Stromal cell of bone marrow (primary cell): Measurements from ENCODE around the gene SLC18B1.

ENCODE experiments used
- DNase-seq: peaks from one replicate; pipeline ENCODE4 v3.0.0-alpha.2; 2012; ENCODE audit warnings: low read depth

SLC18B1 gene

DNA sequence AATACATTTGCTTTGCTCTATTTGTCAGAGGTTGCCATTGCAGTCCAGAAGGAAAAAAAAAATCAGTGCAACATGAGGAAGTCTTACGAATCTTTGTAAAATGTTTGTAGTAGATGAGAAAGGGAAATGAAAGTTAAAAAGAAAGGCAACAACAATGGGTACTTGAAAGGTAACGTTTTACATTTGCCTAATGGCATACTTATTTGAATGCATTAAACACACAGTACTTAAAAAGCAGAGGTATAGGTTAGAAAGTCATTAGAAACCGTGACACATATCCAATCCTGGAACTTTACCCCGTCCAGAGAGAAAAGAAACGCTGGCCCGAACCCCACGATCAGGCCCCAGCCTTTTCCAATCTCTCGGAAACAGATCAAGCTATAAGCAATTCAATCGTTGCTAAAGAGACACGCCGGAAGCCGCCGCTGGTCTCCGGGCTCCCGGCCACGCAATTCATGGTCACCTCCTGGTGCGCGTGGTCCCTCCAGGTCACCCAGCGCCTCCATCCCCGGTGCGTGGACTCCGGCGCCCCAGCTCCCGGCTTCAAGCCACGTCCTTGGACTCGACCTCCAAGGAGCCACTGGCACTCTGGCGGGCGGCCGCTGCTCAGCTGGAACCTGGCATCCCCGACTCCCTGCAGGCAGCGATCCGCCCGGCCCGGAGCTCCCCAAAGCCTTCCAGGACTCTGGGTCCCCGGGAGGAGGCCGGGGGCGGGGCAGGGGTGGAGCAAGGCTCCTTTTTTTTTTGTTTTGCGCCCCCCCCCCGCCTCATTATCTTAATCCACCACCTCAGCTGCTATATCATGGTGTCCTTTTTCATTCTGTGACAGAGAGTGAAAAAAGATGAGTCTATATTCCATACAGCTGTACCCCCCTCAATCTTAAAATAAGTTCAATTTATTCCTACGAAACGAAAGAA lies at the start of gene SLC18B1:
Gene SLC18B1, minus strand, starts transcription at position 687 of the 918 bp plus-strand sequence. Its CDS starts 181 bp downstream, at position 506.
- no peak for DNase-seq

DNA sequence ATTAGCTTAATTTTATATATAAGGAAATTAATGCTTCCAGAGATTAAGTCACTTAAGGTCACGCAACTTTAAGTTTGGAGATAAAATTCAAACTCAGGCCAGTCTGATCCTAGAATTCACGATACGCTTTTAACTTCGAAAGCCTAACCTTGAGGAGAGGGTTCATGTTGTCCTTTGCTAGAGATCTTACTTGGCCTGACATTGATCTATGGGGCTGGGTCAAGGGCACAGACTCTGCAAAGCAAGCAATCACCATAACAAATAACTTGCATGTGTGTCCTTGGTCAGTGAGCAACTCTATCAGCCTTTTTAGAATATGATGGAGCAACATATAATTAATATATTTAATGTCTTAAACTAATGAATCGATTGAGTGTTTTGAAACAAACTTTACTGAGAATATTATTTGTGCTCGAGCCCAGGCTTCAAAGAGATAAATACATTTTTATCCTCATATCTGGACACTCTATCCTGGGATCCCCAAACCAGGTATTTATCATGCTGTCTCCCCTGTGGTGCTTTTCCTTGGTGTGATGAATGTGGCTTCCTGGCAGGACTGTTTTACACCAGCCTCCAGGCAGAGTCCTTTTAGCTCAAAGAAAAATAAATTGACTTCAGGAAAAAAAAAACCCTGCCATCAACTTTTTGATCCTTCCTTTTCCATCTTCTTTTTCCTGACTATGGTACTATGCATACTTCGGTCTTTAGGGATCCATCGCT lies 45.0 kb upstream of the SLC18B1 start:
- DNase-seq = no peak

DNA sequence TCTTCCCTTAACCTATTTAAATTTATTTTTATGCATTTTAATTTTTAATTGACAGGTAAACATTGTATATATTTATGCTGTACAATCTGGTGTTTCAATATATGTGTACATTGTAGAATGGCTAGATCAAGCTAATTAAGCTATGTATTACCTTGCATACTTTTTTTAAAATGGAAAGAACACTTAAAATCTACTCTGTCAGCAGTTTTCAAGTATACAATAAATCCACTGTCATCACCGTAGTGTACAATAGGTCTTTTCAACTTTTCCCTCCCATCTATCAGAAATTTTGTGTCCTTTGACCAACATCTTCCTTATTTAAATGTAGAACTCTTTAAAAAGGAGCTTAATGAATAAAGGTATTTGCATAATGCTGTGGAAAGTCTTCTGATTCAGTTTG lies 43.5 kb upstream of the SLC18B1 start:
- no peak for DNase-seq

DNA sequence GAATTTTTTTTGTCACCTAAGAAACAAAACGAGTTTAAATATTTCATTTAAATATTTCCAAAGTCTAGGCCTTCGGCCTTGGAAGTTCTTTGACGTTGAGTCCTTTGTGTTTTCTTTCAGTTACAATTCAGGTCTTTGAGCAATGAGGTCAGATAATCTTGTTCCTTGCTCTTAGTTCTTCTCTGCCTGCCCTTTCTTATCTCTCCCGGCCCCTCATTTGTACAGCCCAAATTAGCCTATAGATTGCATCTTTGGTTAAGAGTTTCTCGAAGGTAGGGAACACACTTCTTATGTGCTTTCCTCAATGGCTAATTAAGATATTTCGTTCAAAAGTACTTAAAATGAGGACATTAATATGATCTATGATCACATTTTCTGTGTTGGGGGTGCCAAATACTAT lies 34.5 kb upstream of the SLC18B1 start:
- DNase-seq = no peak

DNA sequence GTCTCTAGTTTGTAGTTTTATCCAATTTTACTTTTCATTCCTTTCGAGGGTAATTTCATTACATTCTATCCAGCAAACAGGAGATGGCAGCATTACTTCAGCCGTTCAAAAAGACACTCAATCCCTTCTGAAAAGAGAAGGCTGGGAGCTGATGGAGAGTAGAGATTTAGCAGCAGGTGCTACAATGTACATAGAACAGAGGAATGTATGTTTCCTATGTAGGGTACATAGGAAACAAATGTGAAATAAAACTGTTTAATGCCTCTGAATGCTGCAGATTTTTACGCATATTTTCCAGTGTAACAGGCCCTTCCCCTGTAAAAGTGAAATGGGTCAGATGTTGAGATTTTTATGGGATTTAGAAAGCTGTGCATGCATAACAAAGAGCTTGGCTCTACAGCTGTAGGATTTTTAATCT lies 31.9 kb upstream of the SLC18B1 start:
- no peak for DNase-seq

DNA sequence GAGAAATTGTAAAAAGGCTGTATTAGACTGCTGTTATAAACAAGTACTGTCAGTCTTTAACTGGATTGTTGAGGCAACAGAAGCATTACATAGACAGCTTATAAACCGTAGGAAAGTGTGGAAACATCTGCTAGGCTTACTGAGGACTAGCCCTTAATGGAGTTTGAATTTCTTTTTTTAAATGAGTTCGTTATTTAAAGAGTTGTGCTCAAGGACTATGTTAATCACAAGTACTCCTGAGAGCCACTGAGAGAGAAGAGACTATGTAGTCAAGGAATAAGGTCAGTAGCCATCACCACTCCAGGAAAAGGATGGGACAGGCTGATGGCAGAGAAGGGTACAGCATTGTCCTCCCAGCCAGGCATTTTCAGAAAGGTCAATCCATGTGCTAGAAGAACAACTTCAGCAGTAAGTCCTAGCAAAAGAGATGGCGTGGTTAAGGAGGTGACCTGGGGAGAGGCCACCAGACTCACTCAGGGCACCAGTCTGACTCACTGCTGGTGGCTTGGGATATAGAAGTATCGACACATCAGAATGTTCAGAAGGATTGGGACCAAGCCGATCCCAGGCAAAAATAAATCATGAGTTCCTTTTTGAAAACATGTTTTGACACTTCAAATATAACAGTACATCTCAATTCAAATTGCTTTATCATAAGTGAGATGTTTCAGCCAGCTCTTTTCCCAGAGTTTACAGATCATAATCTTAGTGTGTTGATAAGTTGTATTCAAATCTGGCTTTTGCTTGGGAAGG lies 22.4 kb upstream of the SLC18B1 start:
- no peak for DNase-seq

DNA sequence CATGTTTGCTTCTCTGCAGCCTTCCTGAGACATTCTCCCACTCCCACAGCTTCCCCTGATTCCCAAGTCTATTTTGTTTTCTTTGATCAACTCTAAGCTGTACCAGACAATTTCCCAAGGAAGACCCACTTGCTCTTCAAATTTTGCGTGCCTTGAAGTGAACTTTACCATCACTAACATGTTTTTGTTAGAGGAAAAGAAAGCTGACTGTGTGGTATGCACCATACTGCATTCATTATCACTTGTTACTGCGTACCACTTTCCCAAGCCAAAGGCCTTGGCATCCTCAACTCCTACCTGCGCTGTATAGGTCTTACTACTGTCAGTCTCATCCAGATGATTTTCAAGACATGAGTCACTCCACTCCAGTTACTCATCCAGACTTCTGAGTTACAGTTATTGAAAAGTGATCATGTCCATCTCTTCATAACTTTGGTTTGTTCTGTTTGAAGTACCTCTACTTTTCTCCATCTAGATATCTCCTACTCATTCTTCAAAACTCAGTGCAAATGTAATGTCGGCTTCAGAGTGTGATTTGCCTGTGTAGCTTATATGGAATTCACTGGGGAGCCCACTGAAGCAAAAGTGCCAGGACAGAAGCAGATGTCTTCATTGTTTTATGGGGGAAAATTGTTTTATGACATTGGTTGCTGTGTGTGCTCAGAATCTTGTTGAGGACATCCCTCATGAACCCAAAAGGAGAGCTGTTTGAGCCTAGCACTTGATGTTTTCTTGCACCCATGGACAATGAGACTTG lies 21.1 kb upstream of the SLC18B1 start:
- no peak for DNase-seq

DNA sequence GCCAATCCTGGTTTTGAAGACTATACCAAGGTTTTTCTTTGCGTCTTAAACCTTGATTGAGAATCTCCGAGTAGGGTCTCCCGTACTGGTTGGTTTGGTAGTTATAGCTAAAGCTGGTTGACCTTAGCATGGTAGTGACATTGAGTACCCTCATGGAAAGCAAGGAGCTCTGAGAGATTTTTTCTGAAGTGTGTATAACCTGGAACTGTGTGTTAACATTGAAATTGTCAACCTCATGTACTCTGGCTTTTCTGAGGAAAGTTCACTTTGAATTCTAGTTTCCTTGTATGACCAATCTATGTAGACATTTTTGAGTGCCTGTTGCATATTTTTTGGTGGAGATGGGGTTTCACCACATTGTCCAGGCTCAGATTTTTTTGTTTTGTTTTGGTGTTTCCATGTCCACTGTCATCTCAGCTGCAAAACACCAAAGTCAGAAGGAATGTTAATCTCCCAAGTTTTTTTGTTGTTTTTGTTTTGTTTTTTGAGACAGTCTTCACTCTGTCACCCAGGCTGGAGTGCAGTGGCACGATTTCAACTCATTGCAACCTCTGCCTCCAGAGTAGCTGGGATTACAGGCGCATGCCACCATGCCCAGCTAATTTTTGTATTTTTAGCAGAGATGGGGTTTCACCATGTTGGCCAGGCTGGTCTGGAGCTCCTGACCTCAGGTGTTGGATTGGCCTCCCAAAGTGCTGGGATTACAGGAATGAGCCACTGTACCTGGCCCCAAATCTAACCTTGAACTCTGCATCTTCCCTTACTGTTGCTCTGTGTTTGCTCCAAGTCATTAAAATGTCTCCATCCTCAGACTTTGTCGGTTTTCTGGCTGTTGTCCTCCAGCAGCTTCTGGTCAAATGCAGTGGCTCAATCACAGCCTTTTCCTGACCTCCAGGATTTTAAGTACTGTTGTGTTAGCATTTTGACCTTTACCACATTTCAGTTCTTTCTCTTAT lies 20.2 kb upstream of the SLC18B1 start:
- DNase-seq = no peak

DNA sequence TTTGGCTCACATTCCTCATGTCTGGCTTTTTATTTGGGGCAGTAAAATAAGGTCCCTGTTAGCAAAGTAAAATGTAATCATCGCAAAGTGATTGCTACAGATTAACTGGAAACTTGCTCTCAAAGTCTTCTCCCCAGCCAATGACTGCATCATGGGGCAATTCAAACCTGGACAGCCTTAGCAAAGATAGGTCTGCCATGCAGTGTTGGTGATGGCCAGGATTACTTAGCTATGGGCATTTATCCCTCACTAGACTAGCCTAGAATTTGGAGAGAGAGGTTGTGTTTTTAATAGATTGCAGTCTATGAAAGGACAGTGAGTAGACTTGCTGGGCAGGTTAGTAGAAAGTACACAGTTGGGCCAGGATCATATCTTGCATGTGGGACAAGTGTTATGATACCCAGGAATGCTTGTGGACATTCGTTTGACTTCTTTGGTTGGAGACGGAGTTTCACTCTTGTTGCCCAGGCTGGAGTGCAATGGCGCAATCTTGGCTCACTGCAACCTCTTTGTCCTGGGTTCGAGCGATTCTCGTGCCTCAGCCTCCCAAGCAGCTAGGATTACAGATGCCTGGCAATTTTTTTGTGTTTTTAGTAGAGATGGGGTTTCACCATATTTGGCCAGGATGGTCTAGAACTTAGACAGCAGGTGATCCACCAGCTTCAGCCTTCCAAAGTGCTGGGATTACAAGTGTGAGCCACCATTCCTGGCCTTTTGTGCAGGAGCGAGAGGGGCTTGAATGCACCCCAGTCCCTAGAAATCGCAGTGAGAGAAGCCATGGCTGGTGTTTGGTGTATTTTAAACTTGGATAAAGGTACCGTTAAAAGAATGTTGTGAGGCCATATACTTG lies 19.3 kb upstream of the SLC18B1 start:
- no peak for DNase-seq

DNA sequence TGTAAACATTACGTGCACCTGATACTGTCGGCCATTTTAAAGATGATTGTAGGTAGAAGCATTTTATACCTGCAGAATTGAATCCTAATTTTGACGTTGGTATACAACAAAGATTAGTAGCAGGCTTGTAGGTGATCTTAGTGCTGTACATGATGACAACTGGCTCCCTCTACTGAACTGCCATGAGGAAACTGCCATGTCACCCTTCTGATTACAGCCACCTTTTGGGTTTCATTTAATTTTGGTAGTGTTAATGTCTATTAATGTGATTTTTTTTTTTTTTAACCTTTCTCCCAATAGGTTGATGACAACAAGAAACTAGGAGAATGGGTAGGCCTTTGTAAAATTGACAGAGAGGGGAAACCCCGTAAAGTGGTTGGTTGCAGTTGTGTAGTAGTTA lies 18.2 kb upstream of the SLC18B1 start:
- DNase-seq = no peak

DNA sequence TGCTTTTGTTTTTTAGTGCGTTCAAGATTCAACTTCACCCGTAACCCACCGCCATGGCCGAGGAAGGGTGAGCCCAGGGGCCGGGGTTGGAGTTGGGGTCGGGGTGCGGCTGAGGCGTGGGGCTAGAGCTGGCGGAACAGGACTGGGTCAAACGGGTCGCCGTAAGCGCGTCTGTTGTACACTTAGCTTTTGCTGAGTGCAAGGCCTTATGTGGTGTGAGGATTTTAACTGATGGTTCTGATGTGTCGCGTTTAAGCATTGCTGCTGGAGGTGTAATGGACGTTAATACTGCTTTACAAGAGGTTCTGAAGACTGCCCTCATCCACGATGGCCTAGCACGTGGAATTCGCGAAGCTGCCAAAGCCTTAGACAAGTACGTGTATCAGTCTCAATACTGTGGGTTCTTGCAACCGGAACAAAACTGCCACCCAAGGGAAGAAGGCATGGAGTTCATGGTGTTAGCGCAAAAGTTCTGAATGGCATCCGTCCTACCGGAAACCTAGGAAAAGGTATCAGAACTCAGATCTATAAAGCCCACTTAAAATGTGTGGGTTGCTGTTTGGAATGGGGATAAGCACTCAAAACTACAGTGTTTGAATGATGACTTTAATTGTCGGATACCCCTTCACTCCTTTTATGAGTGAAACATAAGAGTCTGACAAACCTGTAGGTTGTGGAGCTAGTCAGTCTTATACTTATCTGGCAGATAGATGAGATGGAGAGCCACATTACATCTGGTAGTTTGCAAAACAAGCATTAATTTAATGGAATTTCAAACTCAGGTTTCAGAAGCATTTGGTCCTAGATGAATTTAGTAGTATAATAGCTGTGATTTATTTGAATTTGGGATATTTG lies 16.5 kb upstream of the SLC18B1 start:
- DNase-seq = no peak

DNA sequence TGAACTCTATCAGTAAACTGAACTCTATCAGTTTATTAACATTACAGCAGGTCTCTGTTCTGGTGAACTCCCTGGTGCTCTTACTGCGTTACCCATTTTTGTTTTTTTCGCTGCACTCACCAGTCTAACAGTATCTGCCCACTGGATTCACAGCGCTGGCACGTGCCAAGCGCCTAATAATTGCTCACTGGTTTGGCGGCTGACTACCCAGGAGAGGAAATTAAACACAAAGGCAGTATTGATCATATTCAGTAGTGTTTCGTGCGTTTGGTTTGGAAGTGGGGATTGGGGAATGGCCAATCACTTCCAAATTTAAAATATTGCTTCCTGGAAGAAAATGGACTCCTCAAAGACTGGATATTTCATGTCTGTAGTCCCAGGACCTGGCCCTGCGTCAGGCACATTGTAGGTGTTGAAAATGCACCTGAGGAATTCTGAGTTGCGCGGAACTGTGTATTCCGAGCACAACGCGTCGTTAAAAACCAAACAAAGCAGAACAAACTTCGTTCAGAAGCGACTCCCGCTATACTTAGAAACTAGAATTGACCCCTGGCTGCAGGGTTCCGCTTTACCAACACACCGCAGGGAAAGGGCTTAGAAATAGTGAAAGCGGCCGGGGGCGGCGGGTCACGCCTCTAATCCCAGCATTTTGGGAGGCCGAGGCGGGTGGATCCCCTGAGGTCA lies 14.9 kb upstream of the SLC18B1 start:
- no peak for DNase-seq

DNA sequence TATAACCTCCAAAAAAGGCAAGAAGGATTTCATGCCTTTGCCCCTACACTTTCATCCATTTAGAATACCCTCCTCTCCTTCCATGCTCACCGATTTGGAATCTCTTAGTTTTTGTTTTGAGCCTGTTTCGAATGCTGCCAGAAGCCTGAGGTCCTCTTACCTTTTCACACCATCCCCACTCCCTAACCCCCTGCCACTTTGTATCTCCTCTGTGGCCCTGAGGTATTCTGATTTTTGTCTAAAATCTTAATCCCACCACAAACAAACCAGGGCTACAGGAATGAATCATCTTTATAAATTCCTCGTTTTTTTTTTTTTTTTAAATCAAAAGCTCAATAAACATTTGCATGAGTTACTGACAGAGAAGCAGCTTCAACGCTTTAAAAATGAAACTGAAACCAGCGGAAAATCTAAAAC lies 14.3 kb upstream of the SLC18B1 start:
- DNase-seq = no peak

DNA sequence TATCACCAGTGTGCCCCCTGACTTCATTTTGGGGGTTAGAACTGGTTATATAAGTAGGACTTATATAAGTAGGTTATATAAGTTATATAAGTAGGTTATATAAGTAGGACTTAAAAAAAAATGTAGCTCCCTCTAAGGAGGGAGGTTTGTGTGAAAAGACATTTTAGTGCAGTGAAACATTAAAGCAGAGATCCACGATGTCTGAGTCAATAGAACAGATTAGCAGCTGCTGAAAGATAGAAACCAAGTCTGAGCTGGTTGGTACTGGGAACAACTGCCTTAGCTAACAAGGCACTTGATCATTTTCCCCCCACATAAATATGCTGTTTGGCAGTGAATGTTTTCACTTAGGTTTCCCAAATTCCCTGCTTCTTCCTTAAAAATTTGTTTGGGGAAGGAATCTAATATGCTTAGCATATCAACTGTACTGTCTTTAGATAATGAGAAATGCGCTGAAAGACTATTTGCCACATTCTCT lies 13.9 kb upstream of the SLC18B1 start:
- peak; percentile 41 for DNase-seq

DNA sequence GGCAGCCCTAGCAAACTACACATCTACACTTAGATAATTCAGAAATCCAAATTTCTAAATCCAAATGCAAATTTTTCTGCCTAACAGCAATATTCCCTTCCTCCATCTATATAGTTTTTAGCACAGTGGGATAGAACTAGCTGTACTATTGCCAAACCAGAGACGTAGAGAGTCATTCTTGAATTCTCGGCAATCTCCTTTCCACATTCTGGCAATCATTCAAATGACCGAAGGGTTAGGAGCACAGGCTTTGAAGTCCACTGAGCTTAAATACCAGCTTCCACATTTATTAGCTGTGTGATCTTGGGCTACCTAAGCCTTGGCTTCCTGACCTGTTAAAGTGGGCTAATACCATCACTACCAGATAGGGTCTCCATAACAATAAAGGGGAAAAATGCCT lies 12.8 kb upstream of the SLC18B1 start:
- no peak for DNase-seq

DNA sequence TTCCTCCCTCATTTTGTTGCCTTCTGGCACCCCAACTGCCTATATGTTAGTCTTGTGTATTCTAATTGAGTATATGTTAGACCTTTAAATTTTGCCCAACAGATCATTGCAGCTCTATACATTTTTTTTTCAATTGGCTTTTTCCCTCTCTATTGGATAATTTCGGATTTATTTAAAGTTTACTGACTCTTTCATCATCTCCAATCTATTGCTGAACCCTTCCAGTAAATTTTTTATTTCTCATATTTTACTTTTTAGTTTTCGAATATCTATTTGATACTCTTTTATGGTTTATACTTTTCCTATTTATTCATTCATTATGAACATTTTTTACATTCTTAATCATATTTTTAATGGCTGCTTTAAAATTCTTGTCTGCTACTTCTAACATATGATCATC lies 7.1 kb upstream of the SLC18B1 start:
- no peak for DNase-seq

DNA sequence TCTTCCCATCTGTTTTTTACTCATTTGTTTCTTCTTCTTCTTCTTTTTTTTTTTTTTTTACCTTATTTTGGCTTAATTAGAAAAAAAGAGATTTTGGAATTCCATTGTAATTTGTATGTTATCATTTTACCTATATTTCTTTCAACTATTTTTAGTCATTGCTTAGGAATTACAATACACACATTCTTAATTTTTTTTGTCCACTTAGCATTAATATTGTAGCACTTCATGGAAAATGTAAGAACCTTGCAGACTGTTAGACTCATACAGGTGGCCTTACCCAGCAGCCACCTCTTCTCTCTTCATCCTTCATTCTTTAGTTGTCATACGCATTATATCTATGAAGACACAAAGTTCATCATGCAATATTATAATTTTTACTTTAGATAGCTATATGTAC lies 5.8 kb upstream of the SLC18B1 start:
- no peak for DNase-seq

DNA sequence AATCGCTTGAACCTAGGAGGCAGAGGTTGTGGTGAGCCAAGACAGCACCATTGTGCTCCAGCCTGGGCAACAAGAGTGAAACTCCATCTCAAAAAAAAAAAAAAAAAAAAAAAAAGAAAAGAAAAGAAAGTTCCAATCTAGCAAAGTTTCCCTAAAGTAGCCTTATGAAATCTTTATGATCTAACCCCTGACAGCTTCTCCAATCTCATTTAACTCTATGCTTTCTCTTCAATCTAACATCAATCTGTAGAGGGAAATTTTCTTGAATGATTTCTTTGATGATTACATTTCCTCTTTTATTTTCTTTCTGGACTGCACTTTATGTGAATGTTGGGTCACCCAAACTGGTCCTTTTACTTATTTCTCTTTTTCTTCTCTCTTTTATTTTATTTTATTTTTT lies 2.2 kb upstream of the SLC18B1 start:
- DNase-seq = no peak
